SK-N-MC (cell line): ENCODE data around the gene DTWD2.

Experiments
- EZH2 ChIP-seq: fragments of 200-600 bp; sonication (generic); IDR thresholded peaks from one replicate; pipeline ENCODE4 v1.6.1; 2017; ENCODE audit warnings: antibody characterized with exemption
- FOXP2 ChIP-seq: optimal IDR thresholded peaks from 2 replicates; pipeline ENCODE3; 2011; ENCODE audit warnings: mild to moderate bottlenecking, moderate library complexity; ENCODE audit not compliant: insufficient read depth; ENCODE audit errors: extremely low read length, control extremely low read depth
- POLR2AphosphoS5 ChIP-seq: IDR thresholded peaks from 2 replicates; pipeline ENCODE4 v1.6.1; 2012; ENCODE audit warnings: mild to moderate bottlenecking, low read depth, low read length, borderline replicate concordance

- TF ChIP-seq POLR2AphosphoS5 (no peak), EZH2 (no peak), FOXP2 (no peak)
Observed at GRCh38 chr5:119009131-119009530, 20.8 kb upstream of the DTWD2 start.
